ENCODE measurements around the gene FBXW12. TPM values are rescaled to one million over a fixed set of nuclear protein-coding genes. Genes with fewer than 3 reads are reported as not detected.

FBXW12 gene
- total RNA-seq, 1 experiment from 2014 or later, result 0.74 TPM

DNA sequence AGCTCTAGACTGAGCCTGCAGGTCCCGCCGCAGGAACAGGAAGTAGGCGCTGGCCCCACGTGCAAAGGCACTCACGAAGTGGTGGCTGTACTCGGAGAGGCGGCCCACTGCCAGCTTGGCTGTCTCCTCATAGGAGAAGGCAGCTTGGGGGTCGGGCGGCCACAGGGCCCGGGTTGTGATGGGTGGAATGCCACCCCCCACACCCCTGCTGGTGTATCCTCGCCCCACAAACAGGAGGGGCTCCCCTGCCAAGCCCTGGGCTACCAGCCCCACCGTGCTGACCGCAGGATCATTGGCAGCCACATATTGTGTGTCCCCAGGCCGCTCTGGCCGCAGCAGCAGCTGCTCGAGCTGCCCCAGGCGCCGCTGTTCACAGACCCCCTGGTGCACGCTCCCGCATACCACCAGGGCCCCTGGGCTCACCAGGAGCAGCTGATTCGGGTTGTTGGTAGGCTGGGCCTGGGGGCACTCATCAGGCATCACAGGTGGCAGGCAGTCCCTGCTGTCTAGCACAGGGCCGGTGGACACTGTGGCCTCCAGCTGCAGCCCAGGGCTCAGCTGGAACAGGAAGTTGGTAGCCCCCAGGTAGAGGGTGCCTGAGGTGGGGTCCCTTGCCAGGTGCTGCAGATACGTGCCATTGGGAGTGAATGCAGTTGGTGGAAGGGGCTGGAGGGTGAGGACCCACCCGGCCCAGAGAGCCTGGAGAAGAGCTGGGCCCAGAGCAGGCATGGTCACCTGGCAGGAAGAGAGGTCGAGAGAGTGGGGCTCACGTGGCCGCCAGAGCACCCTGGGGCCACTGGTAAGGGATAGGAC is 52.1 kb downstream of the FBXW12 start:
- no peak overlapping the region for H2BK5ac ChIP-seq (ENCODE audit: insufficient read length, low read length)
- H3K56ac ChIP-seq (ENCODE audit: insufficient read length, low read depth, low read length), result no peak overlapping the region
- H3K4me1 ChIP-seq (ENCODE audit: insufficient read depth, low read length), result peaks cover 9% of the 10 kb centered on the region; the same call in 1 of the 2 replicates
- no peak overlapping the region for H2BK15ac ChIP-seq (ENCODE audit: low read depth, low read length)
- no peak overlapping the region for H2AFZ ChIP-seq (ENCODE audit: low read length)
- H3T11ph ChIP-seq (ENCODE audit: low read length), result no peak overlapping the region
- TF ChIP-seq CTCF (conservative IDR thresholded peaks at IDR 0.05), result no peak
- H3K18ac ChIP-seq (ENCODE audit: insufficient read length, low read depth, low read length), result no peak overlapping the region
- H4K91ac ChIP-seq (ENCODE audit: insufficient read length, low read depth, low read length), result no peak overlapping the region
- no peaks in the 10 kb centered on the region for H3K27me3 Mint-ChIP-seq (ENCODE audit: low read depth)
- H3K27ac Mint-ChIP-seq, result peak overlapping the region; percentile 53 to 94 (median 84); a peak in 5 of 7 replicates
- H3K27me3 ChIP-seq (ENCODE audit: insufficient read depth, low read length), result no peaks in the 10 kb centered on the region
- no peaks in the 10 kb centered on the region for H4K20me1 ChIP-seq (ENCODE audit: control insufficient read depth, insufficient read depth, insufficient read length)
- no peak overlapping the region for H2BK20ac ChIP-seq (ENCODE audit: low read depth, low read length, poor library complexity, severe bottlenecking)
- no peaks in the 10 kb centered on the region for H3K79me1 ChIP-seq (ENCODE audit: insufficient read depth, low read depth, low read length, poor library complexity, severe bottlenecking)
- H3K36me3 Mint-ChIP-seq (ENCODE audit: insufficient read depth in 1 of 3, low read depth in 3 of 3), result peaks cover 15 to 43% (median 43%) of the 10 kb centered on the region in 3 experiments; a peak in 6 of 7 replicates
- no peak overlapping the region for H3K23ac ChIP-seq (ENCODE audit: insufficient read length, low read depth, low read length)
- H3K23me2 ChIP-seq (ENCODE audit: insufficient read length, low read depth, low read length, poor library complexity, severe bottlenecking), result peaks cover 9% of the 10 kb centered on the region
- no peaks in the 10 kb centered on the region for H3K9me3 ChIP-seq (ENCODE audit: control insufficient read depth, low read depth, low read length)
- H3K4ac ChIP-seq (ENCODE audit: low read depth, low read length), result no peak overlapping the region
- H2BK12ac ChIP-seq (ENCODE audit: insufficient read length, low read depth, low read length), result no peak overlapping the region
- H3K4me2 ChIP-seq (ENCODE audit: insufficient read depth, insufficient read length, low read length), result no peak overlapping the region
- peaks cover 35% of the 10 kb centered on the region; the same call in 1 of the 2 replicates for H3K79me2 ChIP-seq (ENCODE audit: insufficient read depth, low read length)
- no peak overlapping the region; the same call in 1 of the 2 replicates for H3K14ac ChIP-seq (ENCODE audit: insufficient read depth, low read length)
- H4K5ac ChIP-seq (ENCODE audit: insufficient read length, low read depth, low read length), result no peak overlapping the region
- DNase-seq, result no peak
- peaks cover 31 to 35% of the 10 kb centered on the region in 2 experiments for H3K4me1 Mint-ChIP-seq
- no peak overlapping the region for H3K27ac ChIP-seq (ENCODE audit: insufficient read length, low read depth, low read length)
- H3K4me3 Mint-ChIP-seq, result no peak overlapping the region
- no peak overlapping the region for H2AK5ac ChIP-seq (ENCODE audit: insufficient read length, low read length)
- no CpG with 5 or more reads among the region's 27 CpGs for WGBS (ENCODE audit: extremely low coverage, insufficient read length, low lambda C conversion rate)
- no peaks in the 10 kb centered on the region for H3K9me3 Mint-ChIP-seq
- no peak overlapping the region for H4K8ac ChIP-seq (replicated peaks; ENCODE audit: insufficient read length, low read depth, low read length)
- H3K9ac ChIP-seq (ENCODE audit: extremely low read depth, insufficient read length, low read length), result no peak overlapping the region
- no peak overlapping the region for H2BK120ac ChIP-seq (ENCODE audit: low read depth, low read length, poor library complexity, severe bottlenecking)
